Heart right ventricle (tissue), 16 donors: ENCODE measurements around the gene CCDC138. TPM values are rescaled to one million over a fixed set of nuclear protein-coding genes. Genes with fewer than 3 reads are reported as not detected.

Experiments
- ATAC-seq, 8 donors: fragments of 200-7000 bp; cut with Tn5 transposase; one replicate each; pipeline ENCODE4 v1.9.1; 2020; ENCODE audit warnings: mild to moderate bottlenecking in 8 of 8, moderate library complexity in 8 of 8, moderate number of reproducible peaks in 1 of 8
- DNase-seq, 2 donors: peaks; one replicate each; pipeline ENCODE4 v3.0.0-alpha.2; 2020
- H3K27ac ChIP-seq, 10 donors: fragments of 200-600 bp; sonication (generic) in 2 of 10; one replicate each; pipeline versions ENCODE4 v1.5.0 to v1.8.0; 2020 to 2022; ENCODE audit warnings: mild to moderate bottlenecking in 3 of 10
- H3K27me3 ChIP-seq, 7 donors: fragments of 200-600 bp; one replicate each; pipeline ENCODE4 v1.8.0; 2021 to 2022; ENCODE audit warnings: mild to moderate bottlenecking in 2 of 7
- H3K36me3 ChIP-seq, 9 donors: fragments of 200-600 bp; sonication (generic) in 1 of 9; one replicate each; pipeline versions ENCODE4 v1.5.0 to v1.8.0; 2020 to 2022; ENCODE audit warnings: mild to moderate bottlenecking in 2 of 9
- H3K4me1 ChIP-seq, 9 donors: fragments of 200-600 bp; sonication (generic) in 1 of 9; one replicate each; pipeline versions ENCODE4 v1.5.0 to v1.8.0; 2020 to 2022; ENCODE audit warnings: mild to moderate bottlenecking in 4 of 9
- H3K4me3 ChIP-seq, 10 donors: fragments of 200-600 bp; sonication (generic) in 2 of 10; one replicate each; pipeline versions ENCODE4 v1.5.0 to v1.8.0; 2020 to 2022; ENCODE audit warnings: mild to moderate bottlenecking in 7 of 10, moderate library complexity in 2 of 10
- H3K9me3 ChIP-seq, 11 donors: fragments of 200-600 bp in 10 of 11; sonication (generic) in 2 of 11; one replicate each; pipeline versions ENCODE4 v1.5.0 to v1.8.0; 2013 to 2022; ENCODE audit warnings: mild to moderate bottlenecking in 2 of 11, control low read depth in 1 of 11, moderate library complexity in 1 of 11
- CTCF ChIP-seq, 9 donors: fragments of 200-600 bp; sonication (generic) in 2 of 9; IDR thresholded peaks; one replicate each; pipeline versions ENCODE4 v1.5.0 to v1.8.0; 2021 to 2022; ENCODE audit warnings: antibody characterized with exemption in 9 of 9, mild to moderate bottlenecking in 5 of 9, moderate library complexity in 1 of 9
- WGBS, 2 donors: extraction: QIAGEN DNeasy Blood & Tissue Kit; methylation state at CpG; one replicate each; pipeline ENCODE4 v1.1.7; 2013; ENCODE audit warnings: inconsistent platforms in 1 of 2; 5-methylcytosine and 5-hydroxymethylcytosine counted together
- intact Hi-C, 10 donors: fragments of 100-400 bp; cut with DNase I; formaldehyde crosslinking; loops; one replicate each; pipeline versions ENCODE4 v1.11.1 to v1.14.2; 2022
- polyA plus RNA-seq, 2 donors: library from polyadenylated mRNA; stranded (reverse); fragments of 200-250 nt; gene quantifications; one replicate each; pipeline ENCODE4 v1.2.3, GENCODE V29; 2013
- total RNA-seq, 10 donors: library from RNA; stranded (reverse); fragmentation: NEBNext Ultra II Directional in 3 of 10; extraction: Animal tissue kit (Norgen Biotek cat#: 25700) in 3 of 10; gene quantifications; one replicate each; pipeline versions ENCODE4 v1.2.1 to v1.2.4, GENCODE V29; 2021 to 2023
- donor health status: Arrhythmogenic right ventricular cardiomyopathy.
- donor health status: ischemic (EF 13 %, LVEDD 7.1; RV severe dilation, severe dysfunction).
- donor health status: healthy with polysubstance abuse.
- donor health status: DM: no; HTN: yes; CAD: no.
- donor health status: DM: no; HTN: no; CAD: no.
- donor health status: ischemic (EF 25% LVEDD 6.9; RV normal size, moderate dysfunction).
- donor health status: ischemic (EF 25% LVEDD 5.7; RV mildly dilated, moderate dysfunction).
- donor health status: healthy.
- donor health status: DM: yes; HTN: yes; CAD: no.
- donor health status: Ischemic cardiomyopathy.
- donor health status: ischemic (EF 35%, LVEDD 5.7; RV mildly dilated, moderate dysfunction).
- donor health status: nonischemic (EF 11% LVEDD 7.7; RV severe dilation, severe dysfunction).
- donor health status: DM: yes; HTN: yes; CAD: no.
- donor health status: PGD.
- donor health status: ischemic (EF 29% LVEDD 5.4; RV normal size, mild dysfunction).
- donor health status: nonischemic (EF 23%, LVEDD 6.1; RV moderate dilation, normal function).

CCDC138 gene
- total and polyA plus RNA-seq, 12 donors, result 0.44 to 1.8 (median 0.99) TPM

- WGBS, 2 donors, result 75 to 77% methylated on average over 15 of the region's 15 CpGs
- DNase-seq, result peak in 1 of 2 donors; percentile 37
- peaks cover 0 to 5% (median 0%) of the 10 kb centered on the region in 7 donors for H3K27me3 ChIP-seq
- H3K27ac ChIP-seq, result no peak overlapping the region
- peak in 7 of 8 donors; percentile 21 to 63 (median 33) for ATAC-seq
- intact Hi-C loops, result no loop called here
- peaks cover 0 to 10% (median 0%) of the 10 kb centered on the region in 9 donors for H3K4me1 ChIP-seq
- H3K9me3 ChIP-seq, result no peaks in the 10 kb centered on the region
- H3K36me3 ChIP-seq, result no peaks in the 10 kb centered on the region
- H3K4me3 ChIP-seq, result no peak overlapping the region
- TF ChIP-seq CTCF (IDR thresholded peaks at IDR 0.05), result no peak
Measured at GRCh38 chr2:108906403-108907077, 120.0 kb downstream of the CCDC138 start.

GRCh38 chr2:108907822-108908712, 121.5 kb downstream of the CCDC138 start:
- intact Hi-C loops, result no loop called here
- ATAC-seq (no peak), DNase-seq (no peak)
- no peak for TF ChIP-seq CTCF (IDR thresholded peaks at IDR 0.05)
- peaks cover 0 to 5% (median 0%) of the 10 kb centered on the region in 7 donors for H3K27me3 ChIP-seq
- no peaks in the 10 kb centered on the region for H3K36me3 ChIP-seq
- H3K9me3 ChIP-seq, result no peaks in the 10 kb centered on the region
- WGBS, 2 donors, result 80 to 82% methylated on average over 24 of the region's 24 CpGs
- H3K4me3 ChIP-seq, result no peak overlapping the region
- no peak overlapping the region for H3K27ac ChIP-seq
- peaks cover 0 to 10% (median 0%) of the 10 kb centered on the region in 9 donors for H3K4me1 ChIP-seq

- DNase-seq (no peak), ATAC-seq (no peak)
- Histone ChIP-seq H3K4me1 (peaks cover 0 to 10% (median 0%) of the 10 kb centered on the region in 9 donors), H3K4me3 (no peak overlapping the region), H3K27me3 (peaks cover 0 to 5% (median 0%) of the 10 kb centered on the region in 7 donors), H3K27ac (no peak overlapping the region), H3K9me3 (no peaks in the 10 kb centered on the region), H3K36me3 (no peaks in the 10 kb centered on the region)
- no peak for TF ChIP-seq CTCF (IDR thresholded peaks at IDR 0.05)
- intact Hi-C loops, result no loop called here
- WGBS, 2 donors, result 81 to 83% methylated on average over 1 of the region's 1 CpG
Measured at GRCh38 chr2:108908713-108909070, 122.1 kb downstream of the CCDC138 start.

- DNase-seq (no peak), ATAC-seq (no peak)
- intact Hi-C loops, result no loop called here
- Histone ChIP-seq H3K27ac (no peak overlapping the region), H3K9me3 (no peaks in the 10 kb centered on the region), H3K4me3 (no peak overlapping the region), H3K27me3 (peaks cover 0 to 5% (median 0%) of the 10 kb centered on the region in 7 donors), H3K36me3 (no peaks in the 10 kb centered on the region), H3K4me1 (peaks cover 0 to 10% (median 0%) of the 10 kb centered on the region in 9 donors)
- no peak for TF ChIP-seq CTCF (IDR thresholded peaks at IDR 0.05)
- 87 to 89% methylated on average over 9 of the region's 9 CpGs for WGBS, 2 donors
Measured at GRCh38 chr2:108909275-108909823, 122.8 kb downstream of the CCDC138 start.
